ENCODE results near the gene C11orf98. TPM values are rescaled to one million over a fixed set of nuclear protein-coding genes. Genes with fewer than 3 reads are reported as not detected.

C11orf98 gene
- total and polyA plus RNA-seq, 2 of the 13 experiments (the other 11 are each of a cell fraction or from before 2014, with no cell fraction given): 30.4 to 91.8 TPM

- TF ChIP-seq TFAP4 (IDR thresholded peaks at IDR 0.05; ENCODE audit: borderline replicate concordance, low read depth): peak; percentile 98
- TF ChIP-seq SP2 (CRISPR knock-in tag; IDR thresholded peaks at IDR 0.05): peak; percentile 76
- no peak for TF ChIP-seq REST (IDR thresholded peaks at IDR 0.05; ENCODE audit: borderline replicate concordance in 1 of 2, low read depth in 1 of 2, low read length in 2 of 2)
- 0 out of 2 replicates have a peak, but pooled peaks have one; percentile 52 for TF ChIP-seq KLF15 (CRISPR knock-in tag; IDR thresholded peaks at IDR 0.05; ENCODE audit: borderline replicate concordance)
- peak; percentile 57; the same call in 1 of the 2 replicates for TF ChIP-seq RXRB (CRISPR knock-in tag; IDR thresholded peaks at IDR 0.05; ENCODE audit: borderline replicate concordance)
- no peak for TF ChIP-seq HNRNPUL1 (IDR thresholded peaks at IDR 0.05; ENCODE audit: low read depth, low read length)
- TF ChIP-seq PITX1 (CRISPR knock-in tag; IDR thresholded peaks at IDR 0.05): peak; percentile 57
- peak; percentile 98 for TF ChIP-seq AGO2 (optimal IDR thresholded peaks at IDR 0.05; ENCODE audit: low read depth, low read length)
- no peak for TF ChIP-seq ZNF720 (CRISPR knock-in tag; IDR thresholded peaks at IDR 0.05)
- TF ChIP-seq HMG20B (CRISPR knock-in tag; conservative IDR thresholded peaks at IDR 0.05): 0 out of 2 replicates have a peak, but pooled peaks have one; percentile 34
- no peak for TF ChIP-seq ZNF282 (IDR thresholded peaks at IDR 0.05; ENCODE audit: partially characterized antibody)
- TF ChIP-seq MAFK (conservative IDR thresholded peaks at IDR 0.05 in 1 of 2, IDR thresholded peaks at IDR 0.05 in 1 of 2; ENCODE audit: low read length in 2 of 2): no peak
- peak; percentile 83; the same call in 1 of the 2 replicates for TF ChIP-seq NFATC3 (CRISPR knock-in tag; IDR thresholded peaks at IDR 0.05)
- TF ChIP-seq ZNF136 (CRISPR knock-in tag; IDR thresholded peaks at IDR 0.05; ENCODE audit: low read depth): peak; percentile 95; the same call in 1 of the 2 replicates
- no peak for TF ChIP-seq SMC3 (IDR thresholded peaks at IDR 0.05; ENCODE audit: low read length)
- TF ChIP-seq DPF2 (CRISPR knock-in tag; IDR thresholded peaks at IDR 0.05; ENCODE audit: borderline replicate concordance, low read depth): 0 out of 2 replicates have a peak, but pooled peaks have one; percentile 26
- peak; percentile 88 for TF ChIP-seq ZNF552 (CRISPR knock-in tag; IDR thresholded peaks at IDR 0.05; ENCODE audit: borderline replicate concordance)
- peak; percentile 92 for TF ChIP-seq YEATS2 (CRISPR knock-in tag; IDR thresholded peaks at IDR 0.05; ENCODE audit: borderline replicate concordance)
- TF ChIP-seq SRSF4 (IDR thresholded peaks at IDR 0.05; ENCODE audit: low read depth, low read length, poor library complexity, severe bottlenecking): no peak
- peak; percentile 89 for TF ChIP-seq TARDBP (CRISPR knock-in tag; IDR thresholded peaks at IDR 0.05)
- peak; percentile 91; the same call in 1 of the 2 replicates for TF ChIP-seq KDM5B (CRISPR knock-in tag; IDR thresholded peaks at IDR 0.05; ENCODE audit: borderline replicate concordance)
- peak; percentile 54 for TF ChIP-seq XRCC5 (optimal IDR thresholded peaks at IDR 0.05; ENCODE audit: low read length)
- peak; percentile 90 for TF ChIP-seq SP5 (CRISPR knock-in tag; IDR thresholded peaks at IDR 0.05; ENCODE audit: borderline replicate concordance, low read depth)
- TF ChIP-seq ADNP (CRISPR knock-in tag; IDR thresholded peaks at IDR 0.05): no peak
- peak; percentile 88 for TF ChIP-seq IKZF4 (CRISPR knock-in tag; IDR thresholded peaks at IDR 0.05; ENCODE audit: borderline replicate concordance, low read depth, not compliant biosample characterization)
- no peak for TF ChIP-seq ZNF468 (CRISPR knock-in tag; IDR thresholded peaks at IDR 0.05)
Observed at GRCh38 chr11:62621567-62622470, 43.2 kb downstream of the C11orf98 start, which contains the start of gene B3GAT3 (continued).

Data from HepG2 (cell line).